Stimulated activated memory B cell treated with anti-CD40 and anti-IgM and Interleukin-4, amounts not matched to agents 10 μg/mL and 1 μg/mL and 100 μg/mL, for 72 hours (primary cell): Measurements from ENCODE around the gene PLEKHM3.

Experiments used
- ATAC-seq: fragments of 150-1000 bp; cut with Tn5 transposase; 2 replicates; pipeline ENCODE4 v1.10.0; 2021
- H3K27ac Mint-ChIP-seq: one replicate; pipeline ENCODE4 v1.8.0; 2022; ENCODE audit warnings: mild to moderate bottlenecking, mixed read lengths
- H3K27me3 Mint-ChIP-seq: one replicate; pipeline ENCODE4 v1.8.0; 2022; ENCODE audit warnings: mixed read lengths
- H3K36me3 Mint-ChIP-seq: one replicate; pipeline ENCODE4 v1.8.0; 2022; ENCODE audit warnings: mixed read lengths
- H3K4me1 Mint-ChIP-seq: one replicate; pipeline ENCODE4 v1.8.0; 2022; ENCODE audit warnings: mixed read lengths
- H3K4me3 Mint-ChIP-seq: one replicate; pipeline ENCODE4 v1.8.0; 2022; ENCODE audit warnings: mild to moderate bottlenecking, moderate library complexity, mixed read lengths
- H3K9me3 Mint-ChIP-seq: one replicate; pipeline ENCODE4 v1.8.0; 2022; ENCODE audit warnings: mixed read lengths

Gene PLEKHM3

DNA sequence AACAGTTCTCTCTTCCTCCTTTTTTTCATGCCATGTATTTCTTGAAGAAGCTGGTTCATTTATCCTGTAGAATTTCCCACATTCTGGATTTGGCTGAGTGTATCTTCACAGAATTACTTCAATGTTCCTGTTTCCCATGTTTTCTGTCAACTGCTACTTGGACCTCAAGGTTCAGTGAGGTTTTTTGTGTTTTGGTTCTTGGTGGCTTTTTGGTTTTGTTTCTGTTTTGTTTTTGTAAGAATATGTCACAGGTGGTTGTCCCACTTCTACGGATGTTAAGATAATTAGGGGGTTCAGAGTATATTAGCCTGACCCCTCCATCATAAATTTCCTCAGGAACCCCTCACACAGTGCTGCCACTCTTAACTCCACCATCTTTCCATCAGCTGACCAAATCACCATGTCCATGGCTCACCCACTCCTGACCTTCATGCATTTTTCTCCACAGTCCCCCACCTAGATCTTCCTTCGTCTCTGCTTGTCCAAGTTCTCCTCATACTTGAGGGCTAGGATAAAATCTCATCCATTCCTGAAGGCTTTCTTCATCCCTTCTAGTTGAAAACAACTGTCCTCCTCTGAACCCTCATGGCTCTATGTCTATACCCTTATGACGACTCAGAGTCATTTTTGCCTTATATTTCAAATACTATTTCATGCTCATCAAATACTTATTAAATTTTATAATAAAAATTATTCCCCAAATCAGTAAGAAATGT lies 40.4 kb downstream of the PLEKHM3 start:
- peak overlapping the region; percentile 66 for H3K27ac Mint-ChIP-seq
- H3K4me1 Mint-ChIP-seq: peaks cover 26% of the 10 kb centered on the region
- no peaks in the 10 kb centered on the region for H3K27me3 Mint-ChIP-seq
- H3K9me3 Mint-ChIP-seq: no peaks in the 10 kb centered on the region
- no peak for ATAC-seq
- H3K4me3 Mint-ChIP-seq: no peak overlapping the region
- peaks cover 6% of the 10 kb centered on the region for H3K36me3 Mint-ChIP-seq

DNA sequence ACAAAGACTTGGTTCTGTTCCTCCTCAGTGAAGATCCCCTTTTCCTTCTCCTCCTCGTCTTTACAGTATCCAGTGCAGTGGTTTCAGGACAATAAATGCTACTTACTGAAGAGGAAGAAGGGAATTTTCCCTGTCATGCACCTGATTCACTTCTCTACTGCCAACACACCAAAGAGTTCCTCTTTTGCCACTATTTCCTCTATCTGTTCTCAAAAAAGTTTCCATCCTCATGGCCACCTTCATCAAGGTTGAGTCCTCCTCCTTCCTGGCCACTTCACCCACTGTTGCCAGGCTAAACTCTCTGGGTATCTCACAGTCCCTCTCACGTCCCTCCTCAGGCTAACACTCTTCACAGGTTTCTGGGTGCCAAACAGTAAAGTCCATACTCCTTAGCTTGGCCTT lies 41.7 kb downstream of the PLEKHM3 start:
- no peaks in the 10 kb centered on the region for H3K9me3 Mint-ChIP-seq
- ATAC-seq: peak; percentile 87

DNA sequence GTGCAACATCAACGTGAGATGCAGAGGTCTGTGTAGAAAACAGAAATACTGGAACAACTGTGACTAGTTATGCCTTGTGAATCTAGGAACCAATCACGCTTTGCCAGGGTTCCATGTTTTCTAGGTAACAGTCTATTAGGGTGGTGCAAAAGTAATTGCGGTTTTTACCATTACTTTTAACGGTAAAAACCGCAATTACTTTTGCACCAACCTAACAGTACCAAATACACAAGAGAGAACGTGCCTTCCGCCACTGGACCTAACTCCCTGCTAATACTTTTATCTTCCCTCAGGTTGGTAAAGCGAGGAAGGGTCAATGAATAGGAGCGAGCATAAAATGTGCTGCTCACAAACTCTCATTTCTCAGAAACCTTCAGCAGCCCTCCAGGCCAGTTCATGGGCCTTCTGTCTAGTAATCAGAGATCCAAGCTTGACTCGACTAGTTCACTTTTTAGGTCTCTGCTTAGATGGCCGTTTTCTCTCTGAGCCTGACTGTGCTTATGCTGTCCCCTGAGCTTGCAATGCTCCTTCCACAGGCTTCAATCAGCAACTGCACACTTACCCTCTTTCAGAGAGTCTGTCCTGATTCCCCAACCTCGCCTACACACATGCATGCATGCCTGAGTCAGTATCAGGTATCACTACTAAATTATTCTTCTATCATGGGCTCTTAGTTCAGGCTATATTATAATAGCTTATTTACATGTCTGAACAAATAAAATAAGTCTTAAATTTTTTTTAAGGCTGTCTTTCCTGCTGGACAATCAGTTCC lies 47.0 kb downstream of the PLEKHM3 start:
- H3K9me3 Mint-ChIP-seq: no peaks in the 10 kb centered on the region
- H3K36me3 Mint-ChIP-seq: peaks cover 8% of the 10 kb centered on the region
- no peak for ATAC-seq
- no peak overlapping the region for H3K27ac Mint-ChIP-seq
- H3K4me1 Mint-ChIP-seq: peaks cover 5% of the 10 kb centered on the region
- H3K27me3 Mint-ChIP-seq: no peaks in the 10 kb centered on the region
- no peak overlapping the region for H3K4me3 Mint-ChIP-seq

More for the DNA sequence above, 41.7 kb downstream of the PLEKHM3 start:
- Mint-ChIP-seq H3K4me3 (no peak overlapping the region), H3K27me3 (no peaks in the 10 kb centered on the region), H3K36me3 (peaks cover 6% of the 10 kb centered on the region), H3K4me1 (peaks cover 26% of the 10 kb centered on the region), H3K27ac (peak overlapping the region; percentile 66)

DNA sequence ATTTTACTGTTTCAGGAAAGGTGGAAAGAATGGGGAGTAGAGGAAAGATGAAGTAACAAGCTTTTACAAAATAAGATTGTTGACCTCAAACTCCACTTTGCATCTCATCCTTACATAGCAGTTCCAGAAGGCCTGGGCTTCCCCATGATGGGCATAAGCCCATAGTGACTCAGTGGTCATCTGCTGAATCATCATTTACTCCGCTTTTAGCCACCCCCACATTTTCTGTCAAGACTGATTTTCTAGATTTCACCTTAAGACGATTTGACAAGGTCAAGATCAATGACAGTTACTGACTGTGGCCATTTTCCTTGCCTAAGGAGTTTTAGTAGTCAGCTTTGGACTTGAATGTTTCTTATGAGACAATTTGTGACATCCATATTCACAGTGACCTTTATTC lies 49.4 kb downstream of the PLEKHM3 start:
- Mint-ChIP-seq H3K27ac (no peak overlapping the region), H3K27me3 (no peaks in the 10 kb centered on the region), H3K4me1 (peaks cover 3% of the 10 kb centered on the region), H3K4me3 (no peak overlapping the region), H3K9me3 (no peaks in the 10 kb centered on the region), H3K36me3 (peaks cover 8% of the 10 kb centered on the region)
- no peak for ATAC-seq

DNA sequence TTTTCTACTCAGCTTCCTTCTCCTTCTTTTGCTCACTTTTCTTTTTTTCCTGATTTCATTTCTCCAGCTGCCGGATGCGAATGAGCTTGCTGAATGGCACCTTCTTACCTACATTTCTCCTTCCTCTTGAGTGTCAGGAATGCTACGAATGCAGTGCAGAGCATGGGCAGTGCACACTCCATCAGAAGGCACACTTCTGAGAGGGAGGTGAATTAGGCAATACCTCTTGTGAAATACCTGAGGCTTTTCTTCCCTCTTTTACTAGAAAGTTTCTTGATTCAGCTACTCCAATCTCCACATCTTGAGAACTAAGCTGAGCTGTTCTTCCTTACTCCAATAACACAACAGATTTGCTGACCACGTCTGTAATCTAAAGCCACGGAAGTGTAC lies 51.1 kb downstream of the PLEKHM3 start:
- H3K27ac Mint-ChIP-seq: no peak overlapping the region
- no peak for ATAC-seq
- H3K4me1 Mint-ChIP-seq: peaks cover 17% of the 10 kb centered on the region
- H3K9me3 Mint-ChIP-seq: no peaks in the 10 kb centered on the region
- H3K27me3 Mint-ChIP-seq: no peaks in the 10 kb centered on the region
- H3K36me3 Mint-ChIP-seq: peaks cover 8% of the 10 kb centered on the region
- no peak overlapping the region for H3K4me3 Mint-ChIP-seq

DNA sequence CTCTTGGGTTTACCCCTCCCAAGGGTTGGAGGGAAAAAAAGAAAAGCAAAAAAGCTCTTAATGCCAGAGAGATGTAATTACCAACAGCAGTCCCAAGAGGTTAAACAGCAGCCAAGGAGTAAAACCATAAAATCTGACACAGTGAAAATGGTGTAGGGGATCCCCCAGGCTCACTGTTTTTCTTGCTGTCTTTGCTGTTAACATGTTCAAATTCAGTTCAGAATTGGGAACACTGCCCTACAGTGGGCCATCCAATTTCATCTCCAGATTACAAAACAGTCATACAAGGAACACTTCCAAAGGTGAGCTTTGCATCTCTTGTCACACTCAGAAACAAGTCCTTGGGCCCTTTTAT lies 54.5 kb downstream of the PLEKHM3 start:
- no peak for ATAC-seq
- peaks cover 46% of the 10 kb centered on the region for H3K4me1 Mint-ChIP-seq
- H3K9me3 Mint-ChIP-seq: no peaks in the 10 kb centered on the region
- no peak overlapping the region for H3K4me3 Mint-ChIP-seq
- H3K27ac Mint-ChIP-seq: no peak overlapping the region
- no peaks in the 10 kb centered on the region for H3K27me3 Mint-ChIP-seq
- H3K36me3 Mint-ChIP-seq: no peaks in the 10 kb centered on the region

DNA sequence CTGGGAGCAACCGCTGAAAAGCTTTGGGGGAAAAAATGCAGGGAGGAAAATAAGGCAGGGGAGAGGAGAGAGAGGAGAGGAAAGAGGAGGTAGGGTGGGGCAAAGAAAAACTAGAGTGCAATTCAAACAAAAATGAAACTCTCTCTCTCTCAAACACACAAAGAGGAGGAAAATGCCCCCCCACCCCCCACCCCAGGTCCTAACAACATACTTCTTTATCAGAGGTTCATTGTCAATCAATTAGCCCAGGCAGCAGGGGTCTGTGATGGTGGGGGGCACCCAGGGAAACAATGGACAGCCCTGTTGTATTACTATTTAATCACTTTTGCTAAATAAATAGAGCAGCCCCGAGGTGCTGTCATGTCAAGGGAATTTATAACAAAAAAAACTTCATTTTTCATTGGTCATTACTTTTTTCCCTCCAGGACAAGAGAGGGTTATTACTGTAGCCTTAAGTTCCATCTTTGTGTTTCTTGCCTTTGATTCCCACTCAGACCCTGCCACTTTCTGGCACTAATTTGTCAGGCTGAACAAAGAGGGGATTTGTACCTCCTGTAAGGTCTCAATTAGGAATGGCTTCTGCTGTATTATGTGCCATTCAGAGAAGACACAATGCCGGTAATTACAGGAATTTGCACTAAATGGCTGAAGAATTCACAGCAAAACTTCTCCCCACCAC lies 55.0 kb downstream of the PLEKHM3 start:
- peaks cover 46% of the 10 kb centered on the region for H3K4me1 Mint-ChIP-seq
- H3K4me3 Mint-ChIP-seq: no peak overlapping the region
- peaks cover 1% of the 10 kb centered on the region for H3K36me3 Mint-ChIP-seq
- no peaks in the 10 kb centered on the region for H3K27me3 Mint-ChIP-seq
- H3K9me3 Mint-ChIP-seq: no peaks in the 10 kb centered on the region
- peak overlapping the region; percentile 56 for H3K27ac Mint-ChIP-seq
- ATAC-seq: no peak

DNA sequence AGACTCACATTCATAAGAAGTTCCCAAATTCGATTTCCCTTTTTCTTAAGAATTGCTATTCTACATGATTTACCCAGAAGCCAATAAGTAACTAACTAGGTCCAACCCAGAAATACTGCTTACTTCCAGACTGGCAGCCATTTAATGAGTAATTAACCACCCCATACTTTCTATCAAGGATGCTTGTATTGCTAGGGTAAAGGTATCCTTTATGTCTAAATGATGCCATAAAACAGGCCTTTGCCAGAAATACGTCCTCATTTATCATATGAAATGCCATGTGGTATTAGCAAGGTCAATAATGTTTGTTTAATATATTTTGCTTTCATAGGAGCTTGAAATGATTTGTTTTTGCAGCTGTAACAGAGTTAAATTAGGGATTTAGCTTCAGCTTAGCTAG lies 56.1 kb downstream of the PLEKHM3 start:
- no peaks in the 10 kb centered on the region for H3K27me3 Mint-ChIP-seq
- peaks cover 7% of the 10 kb centered on the region for H3K36me3 Mint-ChIP-seq
- H3K4me1 Mint-ChIP-seq: peaks cover 46% of the 10 kb centered on the region
- no peak overlapping the region for H3K27ac Mint-ChIP-seq
- no peak for ATAC-seq
- no peak overlapping the region for H3K4me3 Mint-ChIP-seq
- no peaks in the 10 kb centered on the region for H3K9me3 Mint-ChIP-seq

DNA sequence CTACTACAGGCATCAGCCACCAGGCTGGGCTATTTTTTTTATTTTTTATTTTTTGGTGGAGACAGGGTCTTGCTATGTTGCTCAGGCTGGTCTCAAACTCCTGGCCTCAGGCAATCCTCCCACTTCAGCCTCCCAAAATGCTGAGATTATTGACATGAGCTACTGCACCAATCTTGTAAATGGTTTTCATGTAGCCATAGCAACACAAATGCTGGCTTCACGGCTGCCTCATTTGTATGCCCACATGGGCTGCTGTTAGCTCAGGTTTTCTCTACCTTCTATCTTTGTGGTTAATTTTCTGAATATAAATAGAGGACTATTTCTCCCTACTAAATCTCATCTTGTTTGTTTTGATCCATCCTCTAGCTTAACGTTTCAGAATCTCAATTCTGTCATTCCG lies 58.2 kb downstream of the PLEKHM3 start:
- Mint-ChIP-seq H3K4me3 (no peak overlapping the region), H3K9me3 (peaks cover 5% of the 10 kb centered on the region), H3K36me3 (peaks cover 24% of the 10 kb centered on the region), H3K27me3 (no peaks in the 10 kb centered on the region), H3K27ac (no peak overlapping the region), H3K4me1 (peaks cover 46% of the 10 kb centered on the region)
- no peak for ATAC-seq

DNA sequence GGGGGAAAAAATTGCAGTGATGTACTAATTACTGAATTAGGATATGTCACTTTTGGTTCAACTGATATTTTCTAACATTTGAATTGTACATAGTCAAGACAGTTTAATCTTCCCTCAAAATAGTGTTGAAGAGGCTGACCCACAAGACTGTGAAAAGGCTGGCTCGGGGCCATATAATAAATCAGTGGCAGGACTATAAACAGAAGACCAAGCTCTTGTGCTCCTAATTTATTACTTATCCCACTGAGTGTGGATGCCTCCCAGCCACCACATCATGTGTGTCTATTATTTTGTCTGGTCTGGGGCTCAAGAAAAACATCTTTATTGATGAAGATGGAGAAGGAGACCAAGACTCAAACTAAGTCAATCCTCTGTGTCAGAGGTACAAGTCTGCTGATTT lies 64.4 kb downstream of the PLEKHM3 start:
- H3K36me3 Mint-ChIP-seq: peaks cover 41% of the 10 kb centered on the region
- no peak overlapping the region for H3K27ac Mint-ChIP-seq
- no peaks in the 10 kb centered on the region for H3K27me3 Mint-ChIP-seq
- H3K4me1 Mint-ChIP-seq: peaks cover 13% of the 10 kb centered on the region
- peaks cover 5% of the 10 kb centered on the region for H3K9me3 Mint-ChIP-seq
- no peak overlapping the region for H3K4me3 Mint-ChIP-seq
- no peak for ATAC-seq

DNA sequence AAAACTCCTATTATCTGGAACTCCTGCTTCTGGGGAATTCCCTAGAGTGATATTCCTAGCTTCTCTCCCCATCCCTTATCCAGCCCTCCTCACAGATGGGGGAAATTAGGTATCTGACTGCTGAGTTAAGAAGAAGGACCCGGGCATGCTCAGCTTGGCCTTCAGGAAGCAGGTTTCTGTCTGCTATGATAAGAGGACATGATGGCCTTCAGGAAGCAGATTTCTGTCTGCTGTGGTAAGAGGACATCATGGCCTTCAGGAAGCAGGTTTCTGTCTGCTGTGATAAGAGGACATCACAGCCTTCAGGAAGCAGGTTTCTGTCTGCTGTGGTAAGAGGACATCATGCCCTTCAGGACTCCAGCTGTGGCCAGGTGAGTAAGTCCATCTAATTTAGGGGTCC lies 65.2 kb downstream of the PLEKHM3 start:
- no peak for ATAC-seq
- Mint-ChIP-seq H3K27ac (peak overlapping the region; percentile 39), H3K4me3 (no peak overlapping the region), H3K36me3 (peaks cover 43% of the 10 kb centered on the region), H3K27me3 (no peaks in the 10 kb centered on the region), H3K4me1 (peaks cover 13% of the 10 kb centered on the region), H3K9me3 (peaks cover 5% of the 10 kb centered on the region)

DNA sequence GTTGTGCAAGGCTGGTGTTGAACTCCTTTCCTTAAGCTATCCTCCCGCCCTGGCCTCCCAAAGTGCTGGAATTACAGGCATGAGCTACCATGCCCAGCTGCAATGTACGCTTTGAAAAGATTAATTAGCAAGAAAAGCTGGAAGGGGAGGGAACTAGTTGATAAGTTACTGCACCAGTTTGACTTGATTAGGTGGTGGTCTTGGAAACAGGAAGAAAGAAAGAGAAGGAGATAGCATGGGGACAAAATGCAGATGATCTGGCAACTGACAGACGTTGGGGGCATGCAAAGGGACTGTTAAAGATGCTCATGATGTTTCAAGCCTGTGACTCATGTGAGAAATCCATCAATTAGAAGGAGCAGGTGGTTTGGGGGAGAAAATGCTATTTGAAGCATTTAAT lies 68.6 kb downstream of the PLEKHM3 start:
- no peaks in the 10 kb centered on the region for H3K27me3 Mint-ChIP-seq
- ATAC-seq: no peak
- H3K36me3 Mint-ChIP-seq: peaks cover 22% of the 10 kb centered on the region
- no peaks in the 10 kb centered on the region for H3K9me3 Mint-ChIP-seq
- peaks cover 25% of the 10 kb centered on the region for H3K4me1 Mint-ChIP-seq
- no peak overlapping the region for H3K4me3 Mint-ChIP-seq
- H3K27ac Mint-ChIP-seq: no peak overlapping the region

DNA sequence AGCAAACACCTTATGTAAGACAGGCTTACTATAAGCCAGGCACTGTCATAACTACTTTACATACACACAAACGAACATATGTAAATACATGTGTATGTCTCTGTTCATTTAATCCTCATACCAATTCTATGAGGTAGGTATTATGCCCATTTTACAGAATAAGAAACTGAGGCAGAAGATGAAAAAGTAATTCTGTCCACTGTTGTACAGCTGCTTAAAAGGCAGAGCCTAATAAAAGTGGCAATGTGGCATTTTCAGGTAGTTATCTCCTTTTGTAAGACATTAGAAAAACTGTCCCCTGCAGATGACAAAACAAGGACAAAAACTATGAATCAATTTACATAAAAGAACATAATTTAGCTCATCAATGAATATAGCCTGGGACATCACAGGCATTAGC lies 69.9 kb downstream of the PLEKHM3 start:
- H3K27me3 Mint-ChIP-seq: no peaks in the 10 kb centered on the region
- peaks cover 30% of the 10 kb centered on the region for H3K4me1 Mint-ChIP-seq
- H3K36me3 Mint-ChIP-seq: peaks cover 20% of the 10 kb centered on the region
- no peak overlapping the region for H3K4me3 Mint-ChIP-seq
- H3K9me3 Mint-ChIP-seq: no peaks in the 10 kb centered on the region
- no peak overlapping the region for H3K27ac Mint-ChIP-seq
- no peak for ATAC-seq

DNA sequence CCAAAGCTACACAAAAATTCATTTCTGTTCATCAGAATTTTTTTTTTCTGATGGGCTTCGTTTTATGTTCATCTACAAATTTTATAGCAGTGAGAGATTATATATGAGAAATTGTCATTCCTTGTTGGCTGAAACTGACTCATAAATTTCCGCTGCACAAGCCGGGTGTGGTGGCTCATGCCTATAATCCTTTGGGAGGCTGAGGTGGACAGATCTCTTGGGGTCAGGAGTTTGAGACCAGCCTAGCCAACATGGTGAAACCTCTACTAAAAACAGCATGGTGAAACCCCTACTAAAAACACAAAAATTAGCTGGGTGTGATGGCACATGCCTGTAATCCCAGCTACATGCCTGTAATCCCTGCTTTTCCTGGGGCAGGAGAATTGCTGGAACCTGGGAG lies 72.0 kb downstream of the PLEKHM3 start:
- ATAC-seq: no peak
- no peaks in the 10 kb centered on the region for H3K9me3 Mint-ChIP-seq

DNA sequence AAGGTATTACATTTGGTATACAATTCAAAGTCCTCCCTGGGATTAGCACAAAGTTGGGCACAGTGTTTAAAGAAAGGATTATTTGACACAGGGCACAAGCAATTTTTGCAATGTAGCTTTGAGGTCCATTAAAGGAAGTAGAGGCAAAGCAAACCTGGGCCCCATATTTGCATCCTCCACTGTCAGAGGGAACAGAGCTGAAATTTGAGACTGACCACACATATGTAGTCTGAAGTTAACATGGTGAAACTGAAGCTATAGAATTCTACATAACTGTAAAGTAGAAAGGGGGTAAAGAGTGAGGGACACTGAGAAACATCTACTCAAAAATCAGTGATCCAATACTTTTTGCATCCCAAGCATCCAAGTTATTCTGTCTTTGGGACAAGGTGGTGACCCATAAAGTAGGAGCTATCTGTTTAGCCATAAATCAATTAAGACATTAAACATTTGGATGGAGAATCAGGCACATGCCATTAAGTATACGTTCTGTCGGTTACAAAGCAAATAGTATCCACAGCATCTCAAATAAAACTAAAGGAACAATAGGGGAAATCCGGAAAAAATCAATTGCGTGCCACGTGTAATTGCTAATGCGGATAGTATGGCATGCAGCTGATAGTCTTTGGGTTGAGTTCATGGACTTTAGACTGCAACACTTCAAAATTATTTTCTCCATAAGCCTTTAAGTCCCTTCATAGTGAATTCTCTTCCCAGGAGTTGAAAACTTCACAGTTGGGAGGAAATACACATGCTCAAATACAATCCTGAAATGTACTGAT lies 72.6 kb downstream of the PLEKHM3 start:
- no peaks in the 10 kb centered on the region for H3K9me3 Mint-ChIP-seq
- peak overlapping the region; percentile 32 for H3K27ac Mint-ChIP-seq
- H3K36me3 Mint-ChIP-seq: peaks cover 7% of the 10 kb centered on the region
- H3K27me3 Mint-ChIP-seq: no peaks in the 10 kb centered on the region
- H3K4me3 Mint-ChIP-seq: no peak overlapping the region
- ATAC-seq: no peak
- peaks cover 16% of the 10 kb centered on the region for H3K4me1 Mint-ChIP-seq

More for the DNA sequence above, 72.0 kb downstream of the PLEKHM3 start:
- H3K27me3 Mint-ChIP-seq: no peaks in the 10 kb centered on the region
- H3K36me3 Mint-ChIP-seq: peaks cover 7% of the 10 kb centered on the region
- H3K4me3 Mint-ChIP-seq: no peak overlapping the region
- H3K27ac Mint-ChIP-seq: no peak overlapping the region
- H3K4me1 Mint-ChIP-seq: peaks cover 16% of the 10 kb centered on the region
